ENCODE results near the gene ZNF148. TPM values are rescaled to one million over a fixed set of nuclear protein-coding genes. Genes with fewer than 3 reads are reported as not detected.

ZNF148 gene
- total RNA-seq, 1 experiment from 2014 or later, result 24.8 TPM

DNA sequence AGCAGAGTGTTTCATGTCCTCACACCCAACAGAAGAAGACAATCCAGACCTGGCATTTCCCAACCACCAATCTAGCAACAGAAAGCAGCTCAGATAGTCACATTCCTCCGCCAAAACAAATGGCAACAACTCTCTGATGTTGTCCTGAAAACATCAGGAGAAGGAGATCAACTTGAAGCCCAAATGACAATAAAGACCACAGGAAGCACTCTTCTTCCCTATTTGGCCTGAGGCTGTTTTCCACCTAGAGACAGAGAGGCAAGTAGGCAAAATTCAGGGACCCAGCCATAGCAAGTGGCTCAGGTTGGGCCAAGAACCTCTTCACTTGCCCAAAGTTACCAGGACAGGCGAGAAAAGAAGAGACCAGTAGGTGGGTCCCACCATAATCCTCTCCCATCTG lies 35.0 kb downstream of the ZNF148 start:
- peaks cover 8 to 25% of the 10 kb centered on the region in 2 experiments for H3K9me3 Mint-ChIP-seq

More for the DNA sequence above, 35.0 kb downstream of the ZNF148 start:
- H3K9ac ChIP-seq (ENCODE audit: extremely low read depth, insufficient read length, low read length), result no peak overlapping the region
- H3K23me2 ChIP-seq (ENCODE audit: insufficient read length, low read depth, low read length, poor library complexity, severe bottlenecking), result no peaks in the 10 kb centered on the region
- Mint-ChIP-seq H3K4me3 (no peak overlapping the region), H3K27me3 (ENCODE audit: low read depth) (no peaks in the 10 kb centered on the region), H3K36me3 (ENCODE audit: insufficient read depth in 1 of 3, low read depth in 3 of 3) (peaks cover 16 to 38% (median 20%) of the 10 kb centered on the region in 3 experiments), H3K4me1 (peaks cover under 1 to 6% of the 10 kb centered on the region in 2 experiments; a peak in 3 of 4 replicates), H3K27ac (no peak overlapping the region; a peak in 1 of 7 replicates)
- no peaks in the 10 kb centered on the region for H3K4me1 ChIP-seq (ENCODE audit: insufficient read depth, low read length)
- DNase-seq, result no peak
- H3K18ac ChIP-seq (ENCODE audit: insufficient read length, low read depth, low read length), result no peak overlapping the region
- H3K56ac ChIP-seq (ENCODE audit: insufficient read length, low read depth, low read length), result no peak overlapping the region
- WGBS (ENCODE audit: extremely low coverage, insufficient read length, low lambda C conversion rate), result no CpG with 5 or more reads among the region's 2 CpGs
- H3K4ac ChIP-seq (ENCODE audit: low read depth, low read length), result no peak overlapping the region
- H3K9me3 ChIP-seq (ENCODE audit: control insufficient read depth, low read depth, low read length), result no peaks in the 10 kb centered on the region
- no peak overlapping the region for H2BK12ac ChIP-seq (ENCODE audit: insufficient read length, low read depth, low read length)
- H4K20me1 ChIP-seq (ENCODE audit: control insufficient read depth, insufficient read depth, insufficient read length), result no peaks in the 10 kb centered on the region
- H3K14ac ChIP-seq (ENCODE audit: insufficient read depth, low read length), result no peak overlapping the region
- H3K79me1 ChIP-seq (ENCODE audit: insufficient read depth, low read depth, low read length, poor library complexity, severe bottlenecking), result peaks cover 15% of the 10 kb centered on the region
- no peaks in the 10 kb centered on the region for H3K27me3 ChIP-seq (ENCODE audit: insufficient read depth, low read length)
- no peak overlapping the region for H4K5ac ChIP-seq (ENCODE audit: insufficient read length, low read depth, low read length)
- no peak overlapping the region for H2AFZ ChIP-seq (ENCODE audit: low read length)
- H4K8ac ChIP-seq (replicated peaks; ENCODE audit: insufficient read length, low read depth, low read length), result no peak overlapping the region
- no peak overlapping the region for H2AK5ac ChIP-seq (ENCODE audit: insufficient read length, low read length)
- H2BK20ac ChIP-seq (ENCODE audit: low read depth, low read length, poor library complexity, severe bottlenecking), result no peak overlapping the region
- no peak overlapping the region for H2BK15ac ChIP-seq (ENCODE audit: low read depth, low read length)
- H2BK120ac ChIP-seq (ENCODE audit: low read depth, low read length, poor library complexity, severe bottlenecking), result no peak overlapping the region
- no peak overlapping the region for H3K27ac ChIP-seq (ENCODE audit: insufficient read length, low read depth, low read length)
- H3K23ac ChIP-seq (ENCODE audit: insufficient read length, low read depth, low read length), result no peak overlapping the region
- no peak overlapping the region for H4K91ac ChIP-seq (ENCODE audit: insufficient read length, low read depth, low read length)
- no peak overlapping the region for H2BK5ac ChIP-seq (ENCODE audit: insufficient read length, low read length)
- H3K4me2 ChIP-seq (ENCODE audit: insufficient read depth, insufficient read length, low read length), result no peak overlapping the region
- TF ChIP-seq, protein P1, sequence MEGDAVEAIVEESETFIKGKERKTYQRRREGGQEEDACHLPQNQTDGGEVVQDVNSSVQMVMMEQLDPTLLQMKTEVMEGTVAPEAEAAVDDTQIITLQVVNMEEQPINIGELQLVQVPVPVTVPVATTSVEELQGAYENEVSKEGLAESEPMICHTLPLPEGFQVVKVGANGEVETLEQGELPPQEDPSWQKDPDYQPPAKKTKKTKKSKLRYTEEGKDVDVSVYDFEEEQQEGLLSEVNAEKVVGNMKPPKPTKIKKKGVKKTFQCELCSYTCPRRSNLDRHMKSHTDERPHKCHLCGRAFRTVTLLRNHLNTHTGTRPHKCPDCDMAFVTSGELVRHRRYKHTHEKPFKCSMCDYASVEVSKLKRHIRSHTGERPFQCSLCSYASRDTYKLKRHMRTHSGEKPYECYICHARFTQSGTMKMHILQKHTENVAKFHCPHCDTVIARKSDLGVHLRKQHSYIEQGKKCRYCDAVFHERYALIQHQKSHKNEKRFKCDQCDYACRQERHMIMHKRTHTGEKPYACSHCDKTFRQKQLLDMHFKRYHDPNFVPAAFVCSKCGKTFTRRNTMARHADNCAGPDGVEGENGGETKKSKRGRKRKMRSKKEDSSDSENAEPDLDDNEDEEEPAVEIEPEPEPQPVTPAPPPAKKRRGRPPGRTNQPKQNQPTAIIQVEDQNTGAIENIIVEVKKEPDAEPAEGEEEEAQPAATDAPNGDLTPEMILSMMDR (conservative IDR thresholded peaks at IDR 0.05), result no peak
- peaks cover 15% of the 10 kb centered on the region; the same call in 1 of the 2 replicates for H3K79me2 ChIP-seq (ENCODE audit: insufficient read depth, low read length)
- no peak overlapping the region for H3T11ph ChIP-seq (ENCODE audit: low read length)

All from H9 (cell line).